ENCODE data around the gene SLC15A5. TPM values are rescaled to one million over a fixed set of nuclear protein-coding genes. Genes with fewer than 3 reads are reported as not detected.

The SLC15A5 gene
- total and polyA plus RNA-seq, 2 of the 8 experiments (the other 6 are each of a cell fraction or from before 2014, with no cell fraction given), result not detected

DNA sequence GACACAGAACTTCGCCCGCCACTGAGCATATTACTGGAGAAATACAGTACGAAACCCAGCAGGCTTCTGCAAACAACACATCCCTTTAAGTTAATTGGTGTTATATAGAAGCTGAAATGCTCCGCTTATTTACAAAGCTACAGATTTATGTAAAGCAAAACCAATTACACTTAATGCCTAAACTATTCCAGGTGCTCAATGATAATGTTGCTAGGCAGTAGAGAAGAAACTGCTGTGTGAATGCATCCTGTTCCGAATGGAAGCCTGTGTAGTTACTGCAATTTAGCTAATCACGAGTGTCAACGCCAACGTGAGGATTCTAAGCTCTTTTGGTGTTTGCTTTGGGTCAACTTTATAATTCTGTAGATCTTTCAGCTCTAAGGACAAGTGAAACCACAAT is 89.8 kb downstream of the SLC15A5 start:
- FAIRE-seq, result no peak
- POLR2A ChIA-PET (ENCODE audit: partially characterized antibody), result no interaction called here
- Histone ChIP-seq H3K27me3 (replicated peaks in 1 of 4; ENCODE audit: control insufficient read depth in 3 of 4, extremely low read depth in 1 of 4, insufficient read depth in 3 of 4, low read length in 3 of 4) (no peaks in the 10 kb centered on the region), H2AFZ (ENCODE audit: low read length) (peak overlapping the region; percentile 70; the same call in 1 of the 2 replicates), H2BK12ac (ENCODE audit: low read depth, low read length) (no peak overlapping the region), H3K18ac (ENCODE audit: extremely low read depth, low read length) (no peak overlapping the region), H4K5ac (ENCODE audit: insufficient read length, low read depth, low read length) (no peak overlapping the region), H3K4me1 (replicated peaks in 1 of 4; ENCODE audit: control insufficient read depth in 3 of 4, insufficient read depth in 4 of 4, low read length in 3 of 4) (peaks cover 0 to 6% (median 0%) of the 10 kb centered on the region in 4 experiments; a peak in 1 of 7 replicates), H2BK120ac (replicated peaks; ENCODE audit: low read depth, low read length) (no peak overlapping the region), H3K4me3 (ENCODE audit: extremely low read depth in 1 of 4, insufficient read depth in 2 of 4, low read depth in 3 of 4, low read length in 4 of 4) (no peak overlapping the region), H3K9me3 (ENCODE audit: insufficient read depth in 2 of 2, low read depth in 1 of 2, low read length in 1 of 2) (no peaks in the 10 kb centered on the region), H3K36me3 (ENCODE audit: control insufficient read depth in 2 of 4, insufficient read depth in 4 of 4, low read length in 3 of 4) (no peaks in the 10 kb centered on the region), H2BK20ac (ENCODE audit: low read length) (no peak overlapping the region), H4K91ac (replicated peaks; ENCODE audit: insufficient read length, low read length) (no peak overlapping the region), H2AK5ac (ENCODE audit: low read depth, low read length) (no peak overlapping the region), H3K4ac (replicated peaks; ENCODE audit: insufficient read length, low read depth, low read length) (no peak overlapping the region), H3K23me2 (ENCODE audit: low read depth, low read length) (no peaks in the 10 kb centered on the region), H3K4me2 (ENCODE audit: insufficient read depth in 1 of 2, low read depth in 2 of 2, low read length in 2 of 2) (no peak overlapping the region), H4K20me1 (replicated peaks in 1 of 2; ENCODE audit: control insufficient read depth in 1 of 2, insufficient read depth in 2 of 2, low read length in 2 of 2) (no peaks in the 10 kb centered on the region), H2BK5ac (ENCODE audit: low read depth, low read length) (no peak overlapping the region), H3K23ac (ENCODE audit: insufficient read length) (no peak overlapping the region), H3K79me1 (ENCODE audit: low read depth, low read length) (no peaks in the 10 kb centered on the region), H3K56ac (replicated peaks; ENCODE audit: insufficient read length, low read depth, low read length) (no peak overlapping the region), H3K27ac (ENCODE audit: low read depth, low read length) (no peak overlapping the region), H3K79me2 (ENCODE audit: control insufficient read depth in 1 of 2, insufficient read depth in 2 of 2, low read length in 2 of 2) (no peaks in the 10 kb centered on the region), H3K14ac (ENCODE audit: insufficient read length) (no peak overlapping the region), H2BK15ac (ENCODE audit: low read length) (no peak overlapping the region), H3K9ac (replicated peaks in 1 of 4; ENCODE audit: extremely low read depth in 1 of 4, low read depth in 3 of 4, low read length in 3 of 4) (no peak overlapping the region), H4K8ac (ENCODE audit: extremely low read depth, insufficient read depth, low read length) (no peak overlapping the region)
- WGBS, 2 experiments (ENCODE audit: extremely low coverage in 1 of 2, insufficient coverage in 1 of 2, insufficient read length in 1 of 2, insufficient replicate concordance in 2 of 2, low coverage in 1 of 2, low lambda C conversion rate in 2 of 2, missing lambda C conversion rate in 1 of 2), result 88% methylated on average over 8 of the region's 8 CpGs; no CpG with 5 or more reads in 1 of the 2 experiments
- CTCF ChIA-PET (ENCODE audit: partially characterized antibody), result interaction anchor here (0.8 to 1.1 kb wide), 2 partner anchors 23 to 25 kb away, joined by 3 read pairs; no protein-coding TSS in a partner anchor
- DNase-seq (ENCODE audit: low read depth in 1 of 2, low spot score in 2 of 2), result no peak
- TF ChIP-seq, protein P1, sequence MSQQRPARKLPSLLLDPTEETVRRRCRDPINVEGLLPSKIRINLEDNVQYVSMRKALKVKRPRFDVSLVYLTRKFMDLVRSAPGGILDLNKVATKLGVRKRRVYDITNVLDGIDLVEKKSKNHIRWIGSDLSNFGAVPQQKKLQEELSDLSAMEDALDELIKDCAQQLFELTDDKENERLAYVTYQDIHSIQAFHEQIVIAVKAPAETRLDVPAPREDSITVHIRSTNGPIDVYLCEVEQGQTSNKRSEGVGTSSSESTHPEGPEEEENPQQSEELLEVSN (IDR thresholded peaks at IDR 0.05), result no peak
- TF ChIP-seq KDM4A (IDR thresholded peaks at IDR 0.05; ENCODE audit: low read depth, low read length, severe bottlenecking) (no peak), BACH1 (IDR thresholded peaks at IDR 0.05; ENCODE audit: low read length) (no peak), FOSL1 (IDR thresholded peaks at IDR 0.05; ENCODE audit: insufficient read depth, low read depth, low read length) (no peak), POLR2AphosphoS5 (IDR thresholded peaks at IDR 0.05; ENCODE audit: low read depth, low read length) (no peak), SUZ12 (IDR thresholded peaks at IDR 0.05; ENCODE audit: low read length) (no peak), ZNF274 (IDR thresholded peaks at IDR 0.05; ENCODE audit: borderline replicate concordance, extremely low read depth, low read length) (no peak), CREB1 (IDR thresholded peaks at IDR 0.05) (no peak), HDAC2 (IDR thresholded peaks at IDR 0.05; ENCODE audit: borderline replicate concordance in 1 of 2, low read depth in 2 of 2, low read length in 2 of 2) (no peak), KDM5A (IDR thresholded peaks at IDR 0.05; ENCODE audit: low read length) (no peak), SAP30 (IDR thresholded peaks at IDR 0.05; ENCODE audit: insufficient read depth, insufficient replicate concordance, low read length) (no peak), RAD21 (IDR thresholded peaks at IDR 0.05 in 1 of 2, conservative IDR thresholded peaks at IDR 0.05 in 1 of 2; ENCODE audit: low read depth in 2 of 2, low read length in 2 of 2) (no peak), BRCA1 (IDR thresholded peaks at IDR 0.05; ENCODE audit: low read depth, low read length) (no peak)

Measured in H1 (cell line).